ENCODE results near the gene TEX22.

DNA sequence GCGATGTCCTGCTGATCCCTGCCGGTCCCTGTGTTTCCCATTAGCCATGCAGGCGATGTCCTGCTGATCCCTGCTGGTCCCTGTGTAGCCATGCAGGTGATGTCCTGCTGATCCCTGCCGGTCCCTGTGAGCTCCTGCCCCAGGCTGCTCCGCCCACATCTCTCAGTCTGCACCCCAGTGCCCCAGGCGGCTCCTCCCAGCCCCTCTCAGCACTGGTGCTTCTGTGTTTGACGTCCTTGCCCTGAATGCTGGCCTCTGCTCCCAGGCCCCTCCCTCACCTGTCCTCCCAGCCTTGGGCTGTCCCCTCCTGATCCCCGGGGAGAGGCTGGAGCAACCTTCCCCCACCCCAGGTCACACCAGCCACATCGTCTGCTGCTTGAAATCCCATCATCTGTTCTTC, 41.4 kb upstream of the TEX22 start:
- TF ChIP-seq, protein P1, sequence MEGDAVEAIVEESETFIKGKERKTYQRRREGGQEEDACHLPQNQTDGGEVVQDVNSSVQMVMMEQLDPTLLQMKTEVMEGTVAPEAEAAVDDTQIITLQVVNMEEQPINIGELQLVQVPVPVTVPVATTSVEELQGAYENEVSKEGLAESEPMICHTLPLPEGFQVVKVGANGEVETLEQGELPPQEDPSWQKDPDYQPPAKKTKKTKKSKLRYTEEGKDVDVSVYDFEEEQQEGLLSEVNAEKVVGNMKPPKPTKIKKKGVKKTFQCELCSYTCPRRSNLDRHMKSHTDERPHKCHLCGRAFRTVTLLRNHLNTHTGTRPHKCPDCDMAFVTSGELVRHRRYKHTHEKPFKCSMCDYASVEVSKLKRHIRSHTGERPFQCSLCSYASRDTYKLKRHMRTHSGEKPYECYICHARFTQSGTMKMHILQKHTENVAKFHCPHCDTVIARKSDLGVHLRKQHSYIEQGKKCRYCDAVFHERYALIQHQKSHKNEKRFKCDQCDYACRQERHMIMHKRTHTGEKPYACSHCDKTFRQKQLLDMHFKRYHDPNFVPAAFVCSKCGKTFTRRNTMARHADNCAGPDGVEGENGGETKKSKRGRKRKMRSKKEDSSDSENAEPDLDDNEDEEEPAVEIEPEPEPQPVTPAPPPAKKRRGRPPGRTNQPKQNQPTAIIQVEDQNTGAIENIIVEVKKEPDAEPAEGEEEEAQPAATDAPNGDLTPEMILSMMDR (IDR thresholded peaks at IDR 0.05) = no peak
- TF ChIP-seq POLR2A (IDR thresholded peaks at IDR 0.05) (no peak), EP300 (IDR thresholded peaks at IDR 0.05) (no peak), POLR2AphosphoS5 (IDR thresholded peaks at IDR 0.05) (no peak)

Data from stomach (tissue), 4 donors.